ENCODE data around the gene CEP170B.
"Not testable (repeated sequence)": the region's sequence is repeated elsewhere in the genome, so short reads cannot be mapped to it uniquely, and the experiment has no call there.

The CEP170B gene

DNA sequence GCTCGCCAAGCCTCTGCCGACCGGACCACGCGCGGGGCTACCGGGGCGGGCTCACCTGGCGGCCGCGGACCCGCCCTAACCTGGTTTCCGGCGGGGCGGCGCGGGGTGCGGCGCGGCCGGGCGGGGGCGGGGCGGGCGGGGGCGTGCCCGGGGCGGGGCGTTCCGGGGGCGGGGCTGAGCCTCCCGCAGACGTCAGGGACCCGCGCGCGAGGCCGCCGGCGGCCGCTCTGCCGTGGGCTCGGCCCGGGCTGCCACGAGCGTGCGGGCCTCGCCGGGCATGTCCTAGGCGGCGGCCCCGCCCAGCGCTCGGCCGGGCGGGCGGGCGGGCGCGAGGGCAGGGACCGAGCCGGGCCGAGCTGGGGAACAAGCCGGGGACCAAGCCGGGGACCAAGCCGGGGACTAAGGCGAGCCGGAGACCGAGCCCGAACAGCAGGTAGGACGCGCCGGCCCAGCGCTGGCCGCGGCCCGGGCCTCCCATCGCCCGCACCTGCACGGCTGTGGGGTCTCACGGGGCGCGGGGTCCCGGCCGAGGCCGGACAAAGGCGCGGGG lies at the start of gene CEP170B:
TSS of gene CEP170B (plus strand) at position 188 of the 550 bp plus-strand sequence. CDS start 3,183 bp downstream, outside the sequence.
- no peak for DNase-seq (ENCODE audit: low spot score)

- DNase-seq (ENCODE audit: low spot score): no peak
These were observed 48.5 kb upstream of the CEP170B start for GRCh38 chr14:104816616-104816884.

- no peak for DNase-seq (ENCODE audit: low spot score)
These were observed 46.9 kb upstream of the CEP170B start for GRCh38 chr14:104817930-104818713.

DNA sequence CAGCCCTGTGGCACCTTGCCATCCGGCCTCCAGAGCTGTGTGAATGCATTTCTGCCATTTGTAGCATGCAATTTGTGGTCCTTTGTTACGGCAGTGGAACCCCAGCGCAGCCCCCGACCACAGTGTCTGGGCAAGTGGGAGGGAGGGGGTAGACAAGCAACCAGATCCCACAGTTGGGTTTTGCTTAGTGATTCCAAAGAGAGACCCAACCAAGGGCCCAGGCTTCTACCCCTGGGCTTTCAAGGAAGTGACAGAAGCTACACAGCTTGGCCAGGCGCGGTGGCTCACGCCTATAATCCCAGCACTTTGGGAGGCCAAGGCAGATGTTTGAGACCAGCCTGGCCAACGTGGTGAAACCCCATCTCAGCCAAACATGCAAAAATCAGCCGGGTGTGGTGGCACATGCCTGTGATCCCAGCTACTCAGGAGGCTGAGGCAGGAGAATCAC lies 46.3 kb upstream of the CEP170B start:
- no peak for DNase-seq (ENCODE audit: low spot score)

- no peak for DNase-seq (ENCODE audit: low spot score)
These were observed 45.7 kb upstream of the CEP170B start for GRCh38 chr14:104819361-104819781.

DNA sequence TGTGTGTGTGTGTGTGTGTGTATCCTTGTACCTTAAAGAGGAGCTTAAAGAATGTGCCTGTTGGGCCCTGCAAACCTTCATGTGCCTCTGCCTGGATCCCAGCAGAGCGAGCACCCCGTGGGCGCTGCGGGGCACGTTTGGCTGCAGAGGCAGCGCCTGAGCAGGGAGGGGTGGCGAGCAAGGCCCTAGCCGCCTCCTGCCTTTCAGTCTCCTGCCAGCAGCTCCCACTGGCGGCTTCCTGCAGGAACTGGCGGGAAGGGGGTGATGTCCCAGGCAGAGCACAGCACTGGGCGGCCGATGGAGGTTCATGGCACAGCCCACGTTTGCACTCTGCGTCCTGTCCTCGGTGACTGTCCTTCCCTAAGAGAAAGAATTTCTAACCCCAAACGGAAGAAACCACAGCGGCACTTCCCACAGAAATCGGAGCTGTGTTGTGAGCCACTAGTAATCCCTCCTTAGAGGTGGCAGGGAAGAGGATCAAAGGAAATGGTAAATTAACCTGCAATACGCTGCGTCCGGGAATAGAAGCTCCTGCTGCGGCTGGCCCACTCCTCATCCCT lies 44.3 kb upstream of the CEP170B start:
- DNase-seq (ENCODE audit: low spot score): peak; percentile 56

GRCh38 chr14:104821229-104821945 lies 43.7 kb upstream of the CEP170B start:
- no peak for DNase-seq (ENCODE audit: low spot score)

DNA sequence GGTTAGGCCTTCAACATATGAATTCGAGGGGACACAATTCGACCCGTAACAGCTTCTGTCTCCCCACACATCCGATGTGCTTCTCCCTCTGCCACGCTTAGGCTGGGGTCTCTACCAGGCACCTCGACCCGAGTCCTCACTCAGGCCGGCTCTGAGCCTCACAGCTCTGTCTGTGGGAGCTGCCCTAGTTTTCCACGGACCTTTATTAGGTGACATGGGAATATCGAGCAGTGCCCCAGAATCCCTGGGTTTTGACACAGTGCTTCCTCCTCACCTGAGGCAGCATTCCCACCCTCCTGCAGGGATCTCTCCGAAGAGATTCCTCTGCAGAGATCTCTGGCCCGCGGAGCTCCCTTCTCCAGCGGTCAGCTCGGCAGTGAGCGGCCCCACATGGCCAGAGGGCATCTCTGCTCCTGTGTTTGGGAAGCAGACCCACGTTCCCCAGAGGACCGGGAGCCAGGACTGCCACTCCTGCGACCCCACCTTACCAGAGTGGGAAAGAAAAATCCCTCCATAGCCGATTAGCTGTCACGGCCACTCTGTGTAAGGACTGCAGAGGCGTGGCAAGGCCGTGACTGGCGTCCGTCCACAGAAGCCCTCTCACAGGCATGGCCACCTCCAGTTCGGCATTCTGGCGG lies 43.0 kb upstream of the CEP170B start:
- no peak for DNase-seq (ENCODE audit: low spot score)

- no peak for DNase-seq (ENCODE audit: low spot score)
These were observed 42.0 kb upstream of the CEP170B start for GRCh38 chr14:104822821-104823615.

DNA sequence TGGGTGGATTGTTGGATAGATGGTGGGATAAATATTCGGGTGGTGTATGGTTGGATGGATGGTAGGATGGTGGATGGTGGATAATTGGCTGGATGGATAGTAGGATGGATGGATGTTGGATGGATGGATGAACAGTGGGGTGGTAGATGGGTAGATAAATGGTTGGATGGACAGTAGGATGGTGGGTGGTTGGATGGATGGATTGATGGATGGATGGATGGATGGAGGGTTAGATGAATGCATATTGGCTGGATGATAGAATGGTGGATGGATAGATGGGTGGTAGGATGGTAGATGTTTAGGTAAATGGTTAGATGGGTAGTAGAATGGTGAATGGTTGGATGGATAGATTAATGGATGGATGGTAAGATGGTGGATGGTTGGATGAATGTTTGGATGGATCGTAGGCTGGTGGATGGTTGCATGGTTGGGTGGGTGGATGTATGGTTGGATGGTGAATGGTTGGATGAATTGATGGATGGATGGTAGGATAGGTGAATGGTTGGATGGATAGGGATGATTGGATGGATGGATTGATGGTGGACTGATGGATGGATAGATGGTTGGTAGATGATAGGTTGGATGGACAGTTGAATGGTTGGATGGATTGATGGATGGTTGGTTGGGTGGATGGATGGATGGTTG lies 40.6 kb upstream of the CEP170B start:
- no peak for DNase-seq (ENCODE audit: low spot score)

DNA sequence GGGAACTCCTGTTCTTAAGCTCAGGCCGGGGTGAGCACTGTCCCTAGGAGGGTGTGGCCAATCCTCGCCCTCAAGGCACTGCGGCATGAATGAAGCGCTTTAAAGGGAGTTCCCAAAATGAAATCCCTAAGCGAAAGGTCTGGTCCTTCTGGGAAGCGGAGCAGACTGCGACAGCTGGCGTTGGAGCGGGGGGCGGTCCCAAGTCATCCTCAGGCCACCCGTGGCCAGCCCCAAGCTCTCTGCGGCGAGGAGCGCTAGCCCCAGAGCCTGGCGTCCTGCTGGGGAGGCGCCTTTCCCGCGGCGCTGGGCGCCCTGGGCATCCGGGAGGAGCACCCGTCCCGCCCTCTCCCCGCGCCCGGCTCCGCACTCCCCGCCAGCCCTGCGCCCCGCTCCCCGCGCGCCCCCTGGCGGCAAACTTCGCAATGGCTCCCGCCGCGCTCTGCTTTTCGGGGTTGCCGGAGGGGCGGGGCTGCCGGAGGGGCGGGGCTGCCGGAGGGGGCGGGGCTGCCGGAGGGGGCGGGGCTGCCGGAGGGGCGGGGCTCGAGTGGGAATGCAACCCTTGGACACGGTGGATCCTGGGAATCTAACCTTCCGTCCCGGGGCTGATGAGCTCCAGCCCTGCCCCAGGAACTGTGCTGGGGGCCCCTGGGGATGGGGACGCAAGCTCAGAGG lies 38.7 kb upstream of the CEP170B start:
- DNase-seq (ENCODE audit: low spot score): peak; percentile 65

DNA sequence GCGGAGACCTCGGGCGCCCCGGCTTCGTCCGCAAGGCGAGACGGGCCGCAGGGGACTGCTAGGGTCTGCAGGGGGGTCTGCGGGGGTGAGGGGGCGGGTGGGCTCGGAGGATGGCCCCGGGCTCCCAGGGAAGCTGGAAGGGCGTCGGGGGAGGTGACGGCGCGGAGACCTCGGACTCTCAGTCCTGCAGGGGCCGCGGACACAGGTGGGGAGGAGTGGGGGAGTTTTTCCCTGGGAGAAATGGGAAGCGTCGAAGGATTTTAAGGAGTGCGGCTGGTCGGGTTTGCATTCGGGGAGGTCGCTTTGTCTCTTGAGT lies 38.2 kb upstream of the CEP170B start:
- no peak for DNase-seq (ENCODE audit: low spot score)

DNA sequence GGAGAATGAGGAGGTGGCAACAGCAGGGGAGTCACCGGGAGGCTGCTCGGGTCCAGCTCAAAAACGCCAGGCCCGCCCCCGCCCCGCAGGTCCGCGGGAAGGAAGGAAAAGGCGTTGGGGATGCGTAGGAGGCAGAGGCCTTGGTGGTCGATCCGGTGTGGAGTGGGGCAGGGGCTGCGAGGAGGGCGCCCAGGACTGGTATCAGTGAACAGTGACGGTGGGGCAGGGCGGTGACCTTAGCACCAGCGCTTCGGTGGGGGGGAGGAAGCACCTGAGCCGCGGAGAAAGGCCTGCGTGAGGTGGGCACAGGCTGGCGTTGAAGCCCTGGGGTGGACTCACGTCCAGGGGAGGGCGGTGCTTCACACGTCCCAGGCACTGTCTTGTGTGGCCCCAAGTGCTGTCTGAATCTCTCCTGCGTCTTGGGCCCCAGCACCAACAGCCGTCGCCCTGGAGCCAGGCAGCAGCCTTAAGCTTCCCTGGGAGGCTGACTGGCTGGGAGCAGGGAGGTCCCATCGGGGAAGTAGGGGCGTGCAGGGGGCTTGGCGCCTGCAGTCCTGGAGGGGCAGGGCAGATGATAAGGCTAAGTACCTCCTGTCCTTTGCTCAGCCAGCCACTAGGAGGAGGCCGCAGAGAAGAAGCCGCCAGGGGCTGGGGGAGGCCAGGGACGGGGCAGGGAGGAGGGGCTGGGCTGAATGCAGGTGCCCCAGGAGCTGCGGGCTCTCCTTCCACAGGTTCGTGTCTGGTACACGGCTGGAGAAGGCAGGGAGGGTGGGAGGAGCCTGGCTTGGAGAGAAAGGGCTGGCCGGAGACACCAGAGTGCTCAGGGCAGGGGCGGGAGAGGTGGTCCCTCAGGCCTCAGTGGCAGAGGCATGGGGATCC lies 37.7 kb upstream of the CEP170B start:
- peak; percentile 36 for DNase-seq (ENCODE audit: low spot score)

GRCh38 chr14:104830781-104831180 lies 34.3 kb upstream of the CEP170B start:
- no peak for DNase-seq (ENCODE audit: low spot score)

GRCh38 chr14:104836171-104836935 lies 28.7 kb upstream of the CEP170B start:
- not testable (repeated sequence) for DNase-seq (ENCODE audit: low spot score)

DNA sequence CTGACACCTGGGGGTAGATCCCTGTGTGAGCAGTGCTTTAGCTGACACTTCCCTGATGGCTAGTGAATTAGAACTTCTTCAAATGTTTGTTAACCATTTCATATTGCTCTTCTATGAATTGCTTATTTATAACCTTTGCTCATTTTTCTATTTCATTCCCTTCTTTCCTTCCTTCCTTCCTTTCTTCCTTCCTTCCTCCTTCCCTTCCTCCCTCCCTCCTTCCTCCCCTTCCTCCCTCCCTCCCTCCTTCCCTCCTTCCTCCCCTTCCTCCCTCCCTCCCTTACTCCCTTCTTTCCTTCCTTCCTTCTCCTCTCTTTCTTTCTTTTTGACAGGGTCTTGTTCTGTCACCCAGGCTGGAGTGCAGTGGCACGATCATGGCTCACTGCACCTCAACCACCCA lies 23.3 kb upstream of the CEP170B start:
- no peak for DNase-seq (ENCODE audit: low spot score)

- DNase-seq (ENCODE audit: low spot score): no peak
These were observed 22.1 kb upstream of the CEP170B start for GRCh38 chr14:104843006-104843405.

- DNase-seq (ENCODE audit: low spot score): no peak
These were observed 21.4 kb upstream of the CEP170B start for GRCh38 chr14:104843442-104844305.

Measured in cerebellar cortex (tissue), 1 donor.